HG02759 (cell line): ENCODE measurements around the gene FOXP4.

Experiments used
- ATAC-seq: cut with Tn5 transposase; IDR thresholded peaks from one replicate; pipeline ENCODE4 v1.9.1; 2021; ENCODE audit warnings: mild to moderate bottlenecking, moderate library complexity; ENCODE audit not compliant: unreplicated experiment

Gene FOXP4, protein sequence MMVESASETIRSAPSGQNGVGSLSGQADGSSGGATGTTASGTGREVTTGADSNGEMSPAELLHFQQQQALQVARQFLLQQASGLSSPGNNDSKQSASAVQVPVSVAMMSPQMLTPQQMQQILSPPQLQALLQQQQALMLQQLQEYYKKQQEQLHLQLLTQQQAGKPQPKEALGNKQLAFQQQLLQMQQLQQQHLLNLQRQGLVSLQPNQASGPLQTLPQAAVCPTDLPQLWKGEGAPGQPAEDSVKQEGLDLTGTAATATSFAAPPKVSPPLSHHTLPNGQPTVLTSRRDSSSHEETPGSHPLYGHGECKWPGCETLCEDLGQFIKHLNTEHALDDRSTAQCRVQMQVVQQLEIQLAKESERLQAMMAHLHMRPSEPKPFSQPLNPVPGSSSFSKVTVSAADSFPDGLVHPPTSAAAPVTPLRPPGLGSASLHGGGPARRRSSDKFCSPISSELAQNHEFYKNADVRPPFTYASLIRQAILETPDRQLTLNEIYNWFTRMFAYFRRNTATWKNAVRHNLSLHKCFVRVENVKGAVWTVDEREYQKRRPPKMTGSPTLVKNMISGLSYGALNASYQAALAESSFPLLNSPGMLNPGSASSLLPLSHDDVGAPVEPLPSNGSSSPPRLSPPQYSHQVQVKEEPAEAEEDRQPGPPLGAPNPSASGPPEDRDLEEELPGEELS

DNA sequence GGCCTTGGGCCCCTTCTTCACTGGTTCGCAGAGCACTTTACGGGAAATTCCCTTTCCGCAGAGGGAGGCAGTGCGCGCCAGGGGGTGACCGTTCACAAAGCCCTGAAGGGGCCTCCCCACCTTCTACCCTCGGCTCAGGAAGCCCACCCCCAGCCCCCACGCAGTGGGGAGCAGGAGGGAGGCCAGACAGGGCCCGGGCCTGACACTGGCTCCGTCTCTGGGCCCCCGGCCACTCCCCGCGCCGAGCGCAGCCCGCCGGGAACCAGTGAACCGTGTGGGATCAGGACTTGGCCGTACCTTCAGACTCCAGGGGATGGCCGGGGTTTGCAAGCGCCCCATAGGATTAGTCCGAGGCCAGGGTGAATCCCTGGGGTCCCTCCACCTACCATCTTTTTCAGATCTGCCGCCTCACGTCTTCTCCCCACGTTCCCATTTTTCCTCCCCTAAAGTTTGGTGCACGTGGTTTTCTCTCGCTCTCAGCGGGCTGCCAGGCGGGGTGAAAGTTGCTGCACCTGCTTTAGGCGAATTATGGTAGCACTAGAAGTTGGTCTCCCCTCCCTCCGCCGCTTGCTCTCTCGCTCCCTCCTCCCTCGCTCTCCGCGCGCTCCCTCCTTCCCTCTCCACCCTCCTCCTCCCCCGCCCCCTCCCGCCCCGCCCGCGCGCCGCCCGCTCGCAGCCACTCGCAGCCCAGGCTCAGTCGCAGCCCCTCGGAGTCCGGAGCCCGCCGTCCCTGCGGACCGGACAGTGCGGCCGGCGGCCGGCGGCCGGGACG lies at the start of gene FOXP4:
FOXP4 (plus strand) TSS at position 679 of the 772 bp plus-strand sequence. CDS start 19,380 bp downstream, outside the sequence.
- ATAC-seq, result peak; percentile 66

DNA sequence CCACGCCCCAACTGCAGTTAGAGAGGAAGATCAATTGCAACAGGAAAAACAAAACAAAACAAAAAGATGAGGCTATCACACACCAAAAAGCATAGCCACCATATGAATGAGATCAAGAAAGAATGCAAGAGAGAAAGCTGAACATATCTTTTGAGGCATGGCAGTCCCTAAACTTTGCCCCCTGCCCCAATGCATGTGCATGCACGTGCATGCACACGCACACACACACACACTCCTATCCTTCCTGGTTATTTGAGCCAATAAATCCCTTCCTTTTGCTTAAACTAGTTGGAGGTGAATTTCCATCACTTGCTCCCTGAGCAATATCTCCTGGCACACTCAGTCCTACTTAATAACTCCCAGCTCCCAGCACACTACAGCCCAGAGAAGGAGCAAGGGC lies 48.6 kb upstream of the FOXP4 start:
- ATAC-seq, result no peak

DNA sequence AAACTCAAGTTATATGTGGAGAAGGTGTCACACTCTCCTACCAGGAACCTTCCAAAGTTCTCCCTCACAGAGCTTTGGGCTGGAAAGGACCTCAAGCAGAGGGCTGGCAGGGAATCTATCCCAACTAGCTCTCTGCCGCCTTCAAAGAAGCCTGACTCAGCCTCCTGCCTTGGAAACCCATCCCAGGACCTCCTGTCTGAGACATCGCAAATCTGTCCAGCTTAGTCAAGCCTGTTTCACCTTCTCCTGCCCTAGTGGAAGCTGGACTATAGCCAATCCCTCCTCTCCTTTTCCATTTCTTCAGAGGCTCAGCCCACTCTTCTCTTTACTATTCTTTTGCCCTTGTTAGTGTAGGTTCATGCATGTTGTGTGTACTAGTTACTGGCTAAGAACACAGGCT lies 48.2 kb upstream of the FOXP4 start:
- no peak for ATAC-seq

DNA sequence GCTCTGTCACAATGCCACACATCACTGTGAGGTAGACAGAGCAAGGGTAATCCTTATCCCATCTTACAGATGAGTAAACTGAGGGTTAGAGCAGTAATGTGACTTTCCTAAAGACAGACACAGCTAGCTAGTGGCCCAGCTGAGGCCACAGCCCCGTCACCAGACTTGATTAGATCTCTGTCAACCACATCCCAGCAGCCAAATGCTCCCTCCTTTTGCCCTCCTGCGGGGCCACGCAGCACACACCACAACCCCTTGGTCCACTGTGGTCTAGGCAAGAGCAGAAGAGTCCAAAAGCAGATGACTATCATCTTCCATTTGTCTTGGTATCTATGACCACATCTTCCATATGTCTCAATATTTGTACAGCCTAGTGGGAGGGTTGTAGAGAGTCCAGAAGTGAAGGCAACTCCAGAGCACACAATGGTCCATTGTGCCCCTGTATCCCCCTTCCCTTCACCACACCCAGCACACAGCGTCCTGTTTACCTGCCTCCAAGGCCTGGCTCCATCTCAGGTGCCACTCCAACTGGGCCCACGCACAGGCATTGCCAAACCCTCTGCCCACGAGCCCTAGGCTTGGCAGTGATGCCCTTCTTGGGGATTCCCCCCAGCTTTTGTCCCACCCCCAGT lies 47.1 kb upstream of the FOXP4 start:
- no peak for ATAC-seq

DNA sequence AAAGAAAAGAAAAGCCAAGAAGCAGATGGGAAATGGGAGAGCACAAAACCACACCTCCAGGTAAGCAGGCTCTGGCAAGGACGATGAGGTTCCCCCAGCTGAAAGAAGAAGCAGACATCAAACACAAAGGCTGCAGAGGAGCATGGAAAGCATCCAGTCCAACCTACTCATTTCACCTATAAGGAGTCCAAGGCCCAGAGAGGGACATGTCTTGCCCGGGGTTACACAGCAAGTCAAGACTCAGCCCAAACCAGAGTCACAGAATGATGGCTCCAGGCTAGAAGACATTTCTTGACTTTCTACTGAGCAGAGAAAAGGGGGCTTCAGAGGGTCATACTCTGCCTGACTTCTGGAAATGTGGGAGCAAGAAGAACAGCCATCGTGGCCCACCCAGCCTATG lies 45.6 kb upstream of the FOXP4 start:
- no peak for ATAC-seq

DNA sequence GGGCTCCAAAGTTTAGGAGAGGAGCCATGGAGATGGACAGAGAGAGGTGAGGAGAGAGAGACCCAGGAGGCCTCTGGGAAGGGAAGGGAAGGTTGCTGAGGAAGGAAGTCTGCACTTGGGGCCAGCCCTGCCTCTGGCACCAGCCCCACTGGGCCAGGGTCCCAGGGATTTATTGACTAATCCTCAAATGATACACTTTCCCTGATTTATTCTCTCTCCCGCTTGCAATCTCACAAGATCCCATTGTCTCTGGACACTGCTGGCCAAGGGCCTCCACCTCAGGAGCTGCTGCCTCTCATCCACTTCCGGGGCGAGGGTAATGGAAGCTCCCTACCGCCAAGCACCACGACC lies 43.6 kb upstream of the FOXP4 start:
- ATAC-seq, result no peak

DNA sequence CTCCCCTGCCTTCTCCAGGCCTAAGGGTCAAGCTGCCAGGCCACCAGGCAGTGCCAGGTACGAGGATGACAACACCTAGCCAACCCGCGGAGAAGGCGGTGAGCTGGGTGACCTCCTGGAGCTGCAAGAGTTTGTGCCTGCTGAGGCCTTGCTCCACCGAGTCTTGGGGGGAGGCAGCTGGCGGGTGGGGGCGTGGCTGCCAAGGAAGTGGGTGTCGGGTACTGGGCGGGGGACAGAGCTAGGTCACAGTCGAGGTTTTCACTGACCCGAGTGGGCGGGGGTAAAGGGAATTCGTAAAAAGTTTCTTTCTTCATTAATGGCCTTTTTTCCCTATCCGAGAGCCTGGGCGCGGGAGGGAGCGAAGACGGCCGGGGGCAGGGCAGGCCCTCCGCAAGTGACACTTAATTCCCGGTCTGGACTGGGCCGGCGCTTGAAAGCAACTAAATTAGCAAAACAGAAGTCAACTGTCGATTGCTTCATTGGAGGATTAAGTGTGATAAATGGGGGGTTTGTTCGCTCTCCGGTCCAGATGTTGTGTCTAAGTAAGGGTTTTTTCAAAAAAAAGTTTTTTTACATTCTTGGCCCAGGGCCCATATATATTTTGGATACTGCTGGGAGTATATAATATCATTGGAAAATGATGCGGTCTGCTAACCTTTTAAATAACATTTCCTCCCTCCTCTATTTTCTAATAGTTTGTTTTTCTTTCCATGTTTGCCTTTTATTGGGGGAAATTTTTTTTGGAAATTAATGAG lies 43.1 kb upstream of the FOXP4 start:
- no peak for ATAC-seq

DNA sequence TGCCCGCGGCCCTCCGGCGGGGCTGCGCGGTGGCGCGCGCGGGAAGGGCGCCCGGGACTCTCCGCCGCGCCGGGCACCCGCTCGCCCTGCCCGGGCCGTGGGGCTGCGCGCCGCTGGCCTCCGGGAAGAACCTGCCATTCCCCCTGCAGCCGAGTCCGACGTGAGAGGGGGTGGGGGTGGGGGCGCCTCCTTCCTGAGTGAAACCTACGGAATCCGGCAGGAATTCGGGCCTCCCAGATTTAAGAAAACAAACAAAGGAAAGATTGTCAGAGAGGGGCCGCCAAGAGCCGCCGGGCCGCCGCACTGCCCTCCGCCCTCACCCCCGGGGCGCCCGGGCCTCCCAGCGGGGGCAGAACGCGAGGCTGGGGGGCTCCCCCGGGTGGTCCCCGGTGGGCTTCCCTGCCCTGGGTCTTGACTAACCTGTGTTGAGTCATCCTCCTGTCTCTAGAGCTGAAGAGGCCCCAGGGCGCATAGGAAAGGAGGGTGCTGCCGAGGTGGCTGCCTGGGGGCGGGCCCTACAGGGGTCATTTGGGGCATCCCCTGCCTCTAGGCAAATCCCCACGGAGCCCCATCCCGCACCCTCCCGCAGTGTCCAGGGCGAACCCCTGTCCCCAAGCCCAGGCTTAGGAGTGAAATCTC lies 42.2 kb upstream of the FOXP4 start:
- ATAC-seq, result no peak

DNA sequence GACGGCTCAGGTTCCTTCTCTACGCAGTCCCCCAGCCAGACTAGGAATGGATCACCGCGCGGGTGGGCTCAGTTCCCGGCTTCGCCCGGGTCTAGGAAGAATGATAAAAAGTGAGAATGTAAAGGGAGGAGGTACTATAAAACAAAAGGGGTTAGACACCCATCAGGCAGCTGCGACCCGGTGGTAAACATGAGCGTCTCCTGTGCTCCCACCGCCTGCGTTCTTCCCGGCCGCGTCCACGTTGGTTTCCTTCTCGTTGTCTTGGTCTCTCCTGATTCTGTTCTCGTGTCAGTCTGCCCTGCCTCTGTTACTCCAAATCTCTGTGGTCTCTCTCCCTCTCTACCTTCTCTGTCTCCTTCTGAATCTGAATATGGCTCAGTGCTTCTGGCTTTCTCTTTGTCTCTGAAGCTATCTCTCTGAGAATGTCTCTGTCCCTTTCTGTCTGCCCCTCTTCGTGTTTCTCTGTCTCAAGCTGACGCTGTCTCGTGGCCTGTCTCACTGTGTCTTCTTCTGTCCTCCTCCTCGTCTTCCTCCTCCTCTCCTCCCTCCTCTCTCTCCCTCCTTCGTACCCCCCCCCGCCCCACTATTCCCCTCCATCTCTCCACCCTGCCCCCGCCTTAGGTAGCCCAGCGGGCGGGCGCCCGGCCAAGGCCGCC lies 41.6 kb upstream of the FOXP4 start:
- ATAC-seq, result no peak

DNA sequence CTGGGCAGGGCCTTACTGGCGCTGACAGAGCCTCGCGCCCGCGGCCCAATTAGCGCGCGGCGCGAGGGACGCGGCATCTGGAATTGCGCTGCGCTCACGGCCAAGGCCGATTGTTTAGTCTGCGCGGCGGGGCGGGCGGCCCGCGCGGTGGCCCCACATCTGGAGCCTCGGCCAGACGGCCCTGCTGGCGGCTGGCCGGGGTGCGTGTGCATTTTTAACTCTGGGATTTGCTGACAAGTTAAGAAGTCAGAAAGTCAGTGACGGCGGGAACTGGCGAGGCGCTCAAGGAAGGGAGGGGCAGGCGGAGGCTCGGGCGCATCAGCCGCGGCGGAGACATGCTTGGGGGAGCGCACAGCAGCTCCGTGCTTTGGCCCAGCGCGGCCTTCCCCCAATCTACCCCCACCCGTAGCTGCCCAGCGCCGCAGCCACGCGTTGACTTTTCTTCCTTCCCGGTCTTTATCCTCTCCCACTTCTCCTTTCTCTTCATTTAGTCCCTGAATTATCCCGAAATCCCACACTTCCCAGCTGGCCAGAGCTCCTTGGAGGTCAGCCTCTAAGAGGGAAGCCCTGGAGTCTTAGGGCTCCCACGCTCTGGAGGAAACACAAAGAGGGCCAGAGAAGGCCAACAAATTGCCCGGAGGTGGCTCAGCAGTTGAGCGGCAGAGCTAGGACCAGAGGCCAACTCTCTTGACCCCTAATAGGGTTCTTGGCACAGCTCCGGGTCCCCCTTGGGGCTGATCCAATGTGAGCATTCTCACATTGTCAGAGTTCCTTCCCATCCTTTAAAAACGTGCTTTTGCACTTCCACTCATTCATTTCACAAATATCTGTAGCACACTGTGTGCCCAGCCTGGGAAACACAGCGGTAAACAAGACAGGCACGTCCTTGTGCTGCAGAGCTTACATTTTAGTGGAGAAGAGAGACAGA lies 40.8 kb upstream of the FOXP4 start:
- peak; percentile 79 for ATAC-seq

DNA sequence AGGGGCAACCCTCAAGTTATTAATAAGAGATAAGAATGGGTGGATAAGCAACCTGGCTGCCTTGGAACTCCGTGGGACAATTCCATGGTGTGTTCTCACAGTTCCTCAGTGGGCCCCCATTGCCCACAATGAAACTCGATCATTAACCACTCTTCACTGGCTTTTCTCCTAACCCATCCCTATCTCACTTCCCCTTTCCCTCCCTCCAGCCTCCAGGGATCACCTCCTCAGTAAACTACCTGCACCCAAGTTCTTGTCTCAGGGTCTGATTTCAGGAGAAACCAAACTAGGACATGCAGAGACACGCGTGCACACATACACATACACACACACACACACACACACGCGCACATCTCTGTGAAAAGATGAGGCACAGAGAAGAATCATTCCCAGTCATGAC lies 37.7 kb upstream of the FOXP4 start:
- no peak for ATAC-seq

DNA sequence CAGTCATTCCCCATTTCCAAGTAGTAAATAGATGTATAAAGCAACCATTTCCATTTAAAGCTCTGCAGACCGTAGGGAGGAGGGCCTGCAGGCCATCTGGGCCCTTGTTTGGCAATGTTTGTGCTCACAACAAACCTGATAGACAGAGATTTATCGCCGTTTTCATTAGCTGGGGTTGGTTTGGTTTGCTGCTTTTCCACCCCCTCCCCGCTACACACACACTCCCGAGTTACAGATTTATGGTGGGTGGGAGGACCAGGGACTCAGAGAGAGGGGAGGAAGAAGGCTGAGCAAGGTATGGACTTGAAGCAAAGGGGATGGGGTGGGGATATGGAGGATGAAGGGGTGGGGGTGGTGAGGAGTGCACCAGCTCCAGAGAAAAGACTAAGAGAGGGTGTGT lies 36.6 kb upstream of the FOXP4 start:
- no peak for ATAC-seq

DNA sequence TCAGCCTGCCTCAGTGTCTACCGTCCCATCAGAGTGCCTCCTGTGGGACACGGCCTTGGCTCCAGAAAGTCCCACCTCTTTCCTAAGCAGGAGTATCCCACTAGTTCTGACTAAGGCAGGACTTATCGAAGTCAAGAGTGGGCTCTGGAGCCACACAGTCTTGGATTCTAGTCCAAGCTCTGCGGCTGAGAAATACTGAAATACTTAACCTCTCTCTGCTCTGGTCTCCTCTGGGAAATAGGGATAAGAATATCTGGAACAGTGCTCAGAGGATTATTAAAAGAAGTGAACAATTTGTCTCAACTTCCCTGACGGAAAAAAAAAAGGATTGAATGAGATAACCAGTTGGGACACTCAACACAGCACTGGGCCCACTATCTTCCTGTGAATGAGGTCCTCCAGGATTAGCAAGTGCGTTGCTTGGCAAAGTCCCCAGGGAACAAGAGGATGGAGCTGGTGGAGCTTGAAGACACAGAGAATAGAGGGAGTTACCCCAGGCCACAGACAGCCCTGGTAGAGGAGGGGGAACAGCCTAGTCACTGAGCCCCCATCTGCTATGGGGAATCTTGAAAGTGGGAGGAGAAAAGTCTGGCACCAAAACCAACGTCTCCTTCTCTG lies 34.6 kb upstream of the FOXP4 start:
- no peak for ATAC-seq

DNA sequence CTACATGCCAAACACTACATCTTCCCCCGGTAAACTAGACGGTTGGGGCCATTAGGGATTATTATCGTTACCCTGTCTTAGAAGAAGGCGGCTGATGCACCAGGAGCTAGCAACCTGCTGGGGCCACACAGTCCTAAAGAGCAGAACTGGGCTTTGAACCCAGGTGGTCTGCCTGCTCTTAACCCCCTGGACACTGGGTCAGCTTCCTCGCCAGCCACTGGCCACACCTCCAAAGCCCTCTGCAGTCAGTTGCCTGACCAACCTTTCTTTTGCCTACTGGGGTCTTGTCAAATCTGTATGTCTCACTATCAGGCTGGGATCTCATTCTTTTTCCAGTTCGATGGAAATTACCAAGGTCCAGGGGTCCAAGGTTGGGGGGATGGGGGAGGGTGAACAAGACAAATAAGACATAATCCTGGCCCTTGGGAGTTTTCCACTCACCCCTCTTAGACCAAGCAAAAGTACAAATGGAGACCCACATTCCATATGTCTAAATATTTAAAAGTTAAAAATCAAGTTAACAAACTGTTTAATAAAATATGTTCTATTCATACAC lies 34.0 kb upstream of the FOXP4 start:
- no peak for ATAC-seq

DNA sequence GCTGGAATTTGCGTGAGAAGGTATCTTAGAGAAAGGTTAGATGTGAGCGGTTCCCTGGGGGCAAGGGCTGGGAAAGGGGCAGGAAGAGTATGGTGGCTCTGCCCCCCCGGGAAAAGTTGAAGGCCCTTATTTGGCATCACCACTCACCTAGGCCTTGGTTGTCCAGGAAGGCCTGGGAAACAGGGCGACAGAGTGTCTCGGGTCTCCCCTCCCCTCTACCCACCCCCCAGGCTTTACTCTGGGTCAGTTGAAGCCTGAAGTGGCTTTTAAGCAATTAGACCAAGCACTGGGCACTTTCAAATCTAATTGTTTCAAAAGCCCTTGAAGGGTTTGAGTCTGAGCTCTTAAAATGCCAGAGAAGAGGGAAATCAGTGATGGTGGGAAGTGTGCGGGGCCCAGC lies 30.2 kb upstream of the FOXP4 start:
- ATAC-seq, result no peak

DNA sequence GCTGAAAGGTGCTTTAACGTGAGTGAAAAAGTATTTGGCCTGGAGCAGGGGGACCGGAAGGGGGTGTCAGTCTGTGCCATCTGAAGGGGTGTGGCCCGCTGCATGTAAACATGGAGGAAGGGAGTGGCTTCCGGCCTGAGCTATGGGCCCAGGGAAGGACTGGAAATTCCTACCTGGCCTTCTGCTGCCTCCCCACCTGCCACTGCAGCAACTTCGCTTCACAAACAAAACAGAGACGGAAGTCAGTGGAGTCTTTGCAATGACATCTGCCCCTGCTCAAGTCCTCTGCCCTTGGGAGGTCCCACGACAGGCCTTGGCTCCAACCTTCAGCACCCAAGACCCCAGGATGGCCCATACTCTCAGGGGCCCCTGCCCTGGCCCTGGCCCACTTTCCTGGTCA lies 28.1 kb upstream of the FOXP4 start:
- ATAC-seq, result no peak

DNA sequence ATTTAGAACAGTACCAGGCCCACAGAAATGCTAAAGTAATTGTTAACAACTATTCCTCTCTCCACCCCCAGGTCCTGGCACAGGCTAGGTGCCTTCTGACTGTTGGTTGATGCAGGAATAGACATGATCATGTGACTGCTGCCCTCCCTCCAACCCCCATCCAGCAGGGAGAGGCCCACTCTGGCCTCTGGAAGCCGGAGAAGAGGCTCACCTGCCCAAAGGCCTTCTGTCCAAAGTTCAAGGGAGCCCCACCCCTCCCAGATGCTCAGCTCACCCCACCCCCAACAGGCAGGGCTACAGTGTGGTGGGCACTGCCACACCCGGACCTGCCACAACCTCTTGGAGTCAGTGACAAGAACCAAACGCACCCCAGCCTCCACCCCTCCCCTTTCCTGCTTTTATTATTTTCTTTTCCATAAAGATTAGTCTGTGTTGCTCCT lies 26.9 kb upstream of the FOXP4 start:
- no peak for ATAC-seq
